ENCODE data around the gene FLNA.
"Not testable (repeated sequence)": the region's sequence is repeated elsewhere in the genome, so short reads cannot be mapped to it uniquely, and the experiment has no call there.

The FLNA gene

GRCh38 chrX:154399527-154400368 lies 25.3 kb upstream of the FLNA start:
- no peak for DNase-seq (ENCODE audit: low read depth)

- DNase-seq (ENCODE audit: low read depth): peak; percentile 65
These were observed 24.5 kb upstream of the FLNA start for GRCh38 chrX:154398668-154399526.

DNA sequence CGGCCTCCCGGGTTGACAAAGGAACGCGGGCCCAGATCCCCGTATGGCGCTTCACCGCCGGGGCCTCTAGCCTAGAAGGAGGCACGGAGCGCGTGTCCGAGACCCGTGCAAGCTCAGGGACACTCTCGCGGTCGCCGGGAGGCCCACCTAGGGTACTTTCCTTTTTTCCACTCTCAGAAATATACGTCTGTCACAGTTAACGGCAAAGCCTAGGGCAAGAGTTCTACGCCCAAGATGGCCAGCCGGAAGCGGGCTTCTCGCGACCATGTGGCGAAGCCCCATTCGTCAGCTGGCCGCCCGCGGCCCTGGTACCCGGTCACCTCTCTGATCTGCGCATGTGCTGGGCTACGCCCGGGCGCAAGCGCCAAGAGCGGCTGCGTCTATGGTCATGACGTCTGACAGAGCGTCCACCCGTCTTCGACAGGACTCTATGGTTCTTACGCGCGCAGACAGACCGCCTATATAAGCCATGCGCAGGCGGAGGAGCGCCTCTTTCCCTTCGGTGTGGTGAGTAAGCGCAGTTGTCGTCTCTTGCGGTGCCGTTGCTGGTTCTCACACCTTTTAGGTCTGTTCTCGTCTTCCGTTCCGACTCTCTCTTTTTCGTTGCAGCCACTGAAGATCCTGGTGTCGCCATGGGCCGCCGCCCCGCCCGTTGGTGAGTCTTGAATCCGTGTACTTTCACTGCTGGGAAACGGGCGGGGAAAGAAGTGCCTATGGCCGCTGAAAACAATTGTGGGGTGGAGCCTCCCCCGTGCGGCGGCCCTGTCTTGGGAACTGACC lies 23.6 kb upstream of the FLNA start, which contains the start of gene RPL10:
RPL10 (plus strand) TSS at position 490 of the 780 bp plus-strand sequence; CDS start at position 633, 143 bp downstream.
- peak; percentile 96 for DNase-seq (ENCODE audit: low read depth)

DNA sequence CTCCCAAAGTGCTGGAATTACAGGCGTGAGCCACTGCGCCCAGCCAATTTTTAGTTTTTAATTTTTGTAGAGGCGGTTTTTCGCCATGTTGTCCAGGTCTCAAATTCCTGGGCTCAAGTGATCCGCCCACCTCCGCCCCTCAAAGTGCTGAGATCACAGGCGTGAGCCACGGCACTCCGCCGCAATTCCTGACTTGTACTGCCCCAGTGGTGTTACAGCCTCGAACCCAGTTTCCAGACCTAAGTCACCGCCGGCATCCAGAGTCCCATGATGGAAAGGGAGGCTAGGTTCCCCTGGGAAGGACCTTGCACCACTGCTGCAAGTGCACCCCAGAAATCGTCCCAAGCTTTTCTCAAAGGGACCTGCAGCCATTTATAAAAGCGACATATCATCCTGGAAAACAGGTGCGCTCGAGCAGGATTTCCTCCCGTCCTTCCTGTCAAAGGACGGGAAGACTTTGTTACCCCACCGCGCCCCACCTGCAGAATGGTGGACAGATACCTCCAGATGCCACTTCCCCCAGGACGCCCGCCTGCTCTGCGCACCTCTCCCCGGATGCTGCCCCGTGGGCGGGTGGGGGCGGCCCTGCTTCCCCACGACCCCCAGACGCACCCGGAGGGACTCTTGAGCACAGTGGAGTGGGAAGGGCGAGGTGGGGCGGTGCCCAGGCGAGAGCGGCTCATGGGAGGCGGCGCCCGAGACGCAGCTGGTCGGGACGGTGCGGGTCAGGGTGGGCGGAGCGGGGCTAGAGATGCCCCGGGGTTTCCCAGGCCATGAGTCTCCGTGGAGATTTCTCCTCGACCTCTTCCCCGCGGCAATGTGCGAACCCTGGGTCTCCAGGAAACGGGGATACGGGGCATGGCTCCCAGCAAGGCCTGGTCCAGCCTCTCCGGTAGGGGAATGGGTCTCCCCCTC lies 22.8 kb upstream of the FLNA start:
- DNase-seq (ENCODE audit: low read depth): no peak

DNA sequence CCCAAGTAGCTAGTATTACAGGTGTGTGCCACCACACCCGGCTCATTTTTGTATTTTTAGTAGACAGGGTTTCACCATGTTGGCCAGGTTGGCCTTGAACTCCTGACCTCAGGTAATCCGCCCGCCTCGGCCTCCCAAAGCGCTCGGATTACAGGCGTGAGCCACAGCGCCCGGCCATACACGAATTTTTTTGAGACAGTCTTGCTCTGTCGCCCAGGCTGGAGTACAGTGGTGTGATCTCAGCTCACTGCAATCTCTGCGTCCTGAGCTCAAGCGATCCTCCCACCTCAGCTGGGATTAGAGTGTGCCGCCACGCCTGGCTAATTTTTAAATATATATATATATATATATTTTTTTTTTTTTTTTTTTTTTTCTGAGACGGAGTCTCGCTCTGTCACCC lies 21.9 kb upstream of the FLNA start:
- not testable (repeated sequence) for DNase-seq (ENCODE audit: low read depth)

- not testable (repeated sequence) for DNase-seq (ENCODE audit: low read depth)
These were observed 15.6 kb upstream of the FLNA start for GRCh38 chrX:154389812-154390747.

- not testable (repeated sequence) for DNase-seq (ENCODE audit: low read depth)
These were observed 14.2 kb upstream of the FLNA start for GRCh38 chrX:154388649-154389048.

DNA sequence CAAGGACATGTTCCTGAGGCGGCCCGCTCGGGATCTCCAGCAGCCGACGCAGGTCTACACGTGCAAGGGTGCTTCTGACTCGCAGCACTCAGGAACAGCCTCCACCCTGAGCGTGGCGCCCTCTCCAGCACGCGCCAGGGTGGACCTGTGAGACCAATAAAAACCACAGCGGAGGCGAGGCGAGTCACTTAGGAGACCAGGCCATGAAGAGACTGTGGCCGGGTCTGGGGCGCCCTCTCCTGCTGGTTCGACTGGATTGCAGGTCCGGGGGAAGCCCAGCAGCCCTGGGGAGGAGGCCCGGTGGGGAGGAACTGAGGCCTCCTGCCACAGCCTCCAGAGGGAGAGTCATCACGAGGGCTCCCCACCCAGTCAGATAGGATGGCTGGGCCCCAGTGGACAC lies 13.7 kb upstream of the FLNA start:
- not testable (repeated sequence) for DNase-seq (ENCODE audit: low read depth)

GRCh38 chrX:154384284-154384892 lies 10.0 kb upstream of the FLNA start:
- no peak for DNase-seq (ENCODE audit: low read depth)

DNA sequence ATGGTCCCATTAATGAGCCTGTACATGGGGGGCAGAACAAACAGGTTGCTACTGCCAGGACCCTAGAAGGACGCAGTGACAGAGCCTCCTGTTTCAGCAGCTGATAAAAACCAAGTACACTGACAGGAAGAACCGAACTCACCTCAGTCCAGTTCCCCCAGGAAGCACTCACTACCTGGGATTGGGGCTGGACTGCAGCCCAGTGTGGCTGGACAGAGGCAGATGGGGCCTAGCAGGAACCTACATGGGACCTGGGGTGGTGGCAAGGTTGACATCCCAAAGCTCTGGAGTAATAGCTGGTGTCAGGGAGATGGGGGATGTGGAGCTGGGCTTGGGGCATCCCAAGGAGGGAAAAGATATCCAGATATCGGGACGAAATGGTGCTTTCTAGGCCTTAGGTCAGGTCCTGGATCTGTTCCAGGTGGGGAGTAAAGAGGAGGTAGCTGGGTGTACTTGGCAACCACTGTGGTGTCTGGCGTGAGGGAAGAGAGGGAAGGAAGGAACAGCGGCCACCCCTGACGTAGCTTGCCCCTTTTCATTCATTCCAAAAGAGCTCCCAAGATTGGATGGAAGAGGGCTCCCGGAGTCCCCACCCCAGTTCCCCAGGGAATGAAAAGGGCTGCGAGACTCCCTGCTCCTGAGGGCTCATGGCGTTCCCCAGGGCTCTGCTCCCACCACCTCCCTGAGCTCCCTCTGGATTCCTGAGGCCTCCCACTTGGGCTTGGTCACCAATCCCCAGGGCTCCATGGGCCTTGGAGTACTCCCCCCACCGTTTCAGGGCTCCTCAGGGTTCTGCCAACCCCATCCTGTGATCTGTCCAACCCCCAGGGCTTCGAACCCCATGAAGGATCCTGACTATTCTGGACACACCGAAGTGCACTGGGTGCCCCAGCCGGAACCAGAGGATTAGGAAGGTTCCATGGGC lies 9.2 kb upstream of the FLNA start:
- DNase-seq (ENCODE audit: low read depth): no peak

- DNase-seq (ENCODE audit: low read depth): no peak
These were observed 8.1 kb upstream of the FLNA start for GRCh38 chrX:154382483-154383069.

GRCh38 chrX:154381271-154381670 lies 6.8 kb upstream of the FLNA start:
- no peak for DNase-seq (ENCODE audit: low read depth)

DNA sequence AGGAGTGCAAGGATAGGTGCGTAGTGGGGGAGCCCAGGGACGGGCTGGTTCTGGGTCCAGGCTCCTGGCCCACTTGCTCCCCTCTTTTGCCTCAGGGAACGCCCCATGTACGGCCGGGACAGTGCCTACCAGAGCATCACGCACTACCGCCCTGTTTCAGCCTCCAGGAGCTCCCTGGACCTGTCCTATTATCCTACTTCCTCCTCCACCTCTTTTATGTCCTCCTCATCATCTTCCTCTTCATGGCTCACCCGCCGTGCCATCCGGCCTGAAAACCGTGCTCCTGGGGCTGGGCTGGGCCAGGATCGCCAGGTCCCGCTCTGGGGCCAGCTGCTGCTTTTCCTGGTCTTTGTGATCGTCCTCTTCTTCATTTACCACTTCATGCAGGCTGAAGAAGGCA lies 6.4 kb upstream of the FLNA start:
- DNase-seq (ENCODE audit: low read depth): no peak

DNA sequence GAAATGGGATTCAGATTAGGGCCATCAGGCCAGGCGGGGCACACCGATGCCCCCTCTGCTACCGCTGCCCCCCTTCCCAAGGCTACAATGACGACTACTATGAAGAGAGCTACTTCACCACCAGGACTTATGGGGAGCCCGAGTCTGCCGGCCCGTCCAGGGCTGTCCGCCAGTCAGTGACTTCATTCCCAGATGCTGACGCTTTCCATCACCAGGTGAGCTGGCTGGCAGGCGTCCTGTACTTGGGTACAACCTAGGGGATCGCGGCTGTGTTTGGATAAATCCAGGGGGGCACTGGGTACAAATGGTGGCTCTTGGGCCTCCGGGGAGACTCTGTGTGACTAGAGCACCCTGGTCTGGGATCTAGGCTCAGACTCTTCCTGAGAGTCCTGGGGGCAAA lies 5.7 kb upstream of the FLNA start:
- DNase-seq (ENCODE audit: low read depth): no peak

GRCh38 chrX:154379569-154379951 lies 5.1 kb upstream of the FLNA start:
- no peak for DNase-seq (ENCODE audit: low read depth)

- peak; percentile 96 for DNase-seq (ENCODE audit: low read depth)
These were observed 4.5 kb upstream of the FLNA start, which contains the start of gene EMD for GRCh38 chrX:154378799-154379568. EMD (plus strand) TSS chrX:154379295; CDS start chrX:154379485, 190 bp downstream.

Measured in fibroblast of the conjunctiva (primary cell).